GM19328 (cell line): ENCODE results near the gene CAB39L.
"Not testable (repeated sequence)": the region's sequence is repeated elsewhere in the genome, so short reads cannot be mapped to it uniquely, and the experiment has no call there.

Experiments
- ATAC-seq: cut with Tn5 transposase; IDR thresholded peaks from one replicate; pipeline ENCODE4 v1.9.1; 2021; ENCODE audit warnings: mild to moderate bottlenecking, moderate library complexity; ENCODE audit not compliant: unreplicated experiment

The CAB39L gene

GRCh38 chr13:49348751-49349150 lies 95.1 kb downstream of the CAB39L start:
- ATAC-seq: no peak

GRCh38 chr13:49347650-49348385 lies 96.0 kb downstream of the CAB39L start:
- ATAC-seq: no peak

GRCh38 chr13:49346460-49346859 lies 97.4 kb downstream of the CAB39L start:
- ATAC-seq: no peak

GRCh38 chr13:49343731-49344130 lies 100.1 kb downstream of the CAB39L start:
- ATAC-seq: no peak

- ATAC-seq: no peak
Measured at GRCh38 chr13:49343255-49343654, 100.6 kb downstream of the CAB39L start.

- no peak for ATAC-seq
Measured at GRCh38 chr13:49342454-49342853, 101.4 kb downstream of the CAB39L start.

GRCh38 chr13:49341941-49342340 lies 101.9 kb downstream of the CAB39L start:
- no peak for ATAC-seq

GRCh38 chr13:49341517-49341916 lies 102.3 kb downstream of the CAB39L start:
- ATAC-seq: no peak

- no peak for ATAC-seq
Measured at GRCh38 chr13:49340161-49340560, 103.7 kb downstream of the CAB39L start.

- ATAC-seq: no peak
Measured at GRCh38 chr13:49336655-49337054, 107.2 kb downstream of the CAB39L start.

- ATAC-seq: no peak
Measured at GRCh38 chr13:49330546-49330864, 113.4 kb downstream of the CAB39L start.

- no peak for ATAC-seq
Measured at GRCh38 chr13:49329831-49330545, 113.9 kb downstream of the CAB39L start.

- not testable (repeated sequence) for ATAC-seq
Measured at GRCh38 chr13:49327145-49327544, 116.7 kb downstream of the CAB39L start.

- no peak for ATAC-seq
Measured at GRCh38 chr13:49326222-49326917, 117.5 kb downstream of the CAB39L start.

GRCh38 chr13:49323344-49323743 lies 120.5 kb downstream of the CAB39L start:
- no peak for ATAC-seq

GRCh38 chr13:49322702-49323101 lies 121.2 kb downstream of the CAB39L start:
- no peak for ATAC-seq

- ATAC-seq: no peak
Measured at GRCh38 chr13:49320975-49321374, 122.9 kb downstream of the CAB39L start.

- ATAC-seq: no peak
Measured at GRCh38 chr13:49319951-49320350, 123.9 kb downstream of the CAB39L start.

- no peak for ATAC-seq
Measured at GRCh38 chr13:49319551-49319950, 124.3 kb downstream of the CAB39L start.

GRCh38 chr13:49315756-49316482 lies 127.9 kb downstream of the CAB39L start:
- ATAC-seq: no peak

GRCh38 chr13:49315036-49315565 lies 128.8 kb downstream of the CAB39L start:
- ATAC-seq: no peak
